ENCODE measurements around the gene COL4A5.
"Not testable (repeated sequence)": the region's sequence is repeated elsewhere in the genome, so short reads cannot be mapped to it uniquely, and the experiment has no call there.

The COL4A5 gene

GRCh38 chrX:108456971-108457477 lies 17.4 kb downstream of the COL4A5 start:
- DNase-seq = no peak

- no peak for DNase-seq
Measured at GRCh38 chrX:108464604-108465003, 25.0 kb downstream of the COL4A5 start.

- DNase-seq = no peak
Measured at GRCh38 chrX:108468486-108468885, 28.8 kb downstream of the COL4A5 start.

- no peak for DNase-seq
Measured at GRCh38 chrX:108473979-108474378, 34.3 kb downstream of the COL4A5 start.

- DNase-seq = not testable (repeated sequence)
Measured at GRCh38 chrX:108481528-108481927, 41.9 kb downstream of the COL4A5 start.

GRCh38 chrX:108484251-108484650 lies 44.6 kb downstream of the COL4A5 start:
- no peak for DNase-seq

GRCh38 chrX:108485960-108486359 lies 46.3 kb downstream of the COL4A5 start:
- DNase-seq = no peak

GRCh38 chrX:108494406-108495090 lies 54.9 kb downstream of the COL4A5 start:
- DNase-seq = no peak

GRCh38 chrX:108511721-108512120 lies 72.1 kb downstream of the COL4A5 start:
- no peak for DNase-seq

- DNase-seq = no peak
Measured at GRCh38 chrX:108516184-108516583, 76.5 kb downstream of the COL4A5 start.

GRCh38 chrX:108527724-108528123 lies 88.1 kb downstream of the COL4A5 start:
- no peak for DNase-seq

GRCh38 chrX:108537005-108537404 lies 97.4 kb downstream of the COL4A5 start:
- DNase-seq = peak in 1 of 2 experiments; percentile 44

GRCh38 chrX:108541286-108541685 lies 101.6 kb downstream of the COL4A5 start:
- DNase-seq = no peak

- DNase-seq = no peak
Measured at GRCh38 chrX:108557580-108557979, 117.9 kb downstream of the COL4A5 start.

GRCh38 chrX:108558217-108558616 lies 118.6 kb downstream of the COL4A5 start:
- DNase-seq = no peak

GRCh38 chrX:108573136-108573535 lies 133.5 kb downstream of the COL4A5 start:
- no peak for DNase-seq

- no peak for DNase-seq
Measured at GRCh38 chrX:108582151-108582550, 142.5 kb downstream of the COL4A5 start.

GRCh38 chrX:108584617-108585211 lies 145.1 kb downstream of the COL4A5 start:
- DNase-seq = peak in 1 of 2 experiments; percentile 0

GRCh38 chrX:108590496-108590895 lies 150.9 kb downstream of the COL4A5 start:
- DNase-seq = no peak

- DNase-seq = no peak
Measured at GRCh38 chrX:108601276-108601675, 161.6 kb downstream of the COL4A5 start.

- no peak for DNase-seq
Measured at GRCh38 chrX:108610141-108610540, 170.5 kb downstream of the COL4A5 start.

GRCh38 chrX:108614616-108615015 lies 175.0 kb downstream of the COL4A5 start:
- no peak for DNase-seq

GRCh38 chrX:108640817-108641216 lies 201.2 kb downstream of the COL4A5 start:
- no peak for DNase-seq

GRCh38 chrX:108641589-108642272 lies 202.1 kb downstream of the COL4A5 start:
- no peak for DNase-seq
